Measurements from ENCODE around the gene TMEM204.
"Not testable (repeated sequence)": the region's sequence is repeated elsewhere in the genome, so short reads cannot be mapped to it uniquely, and the experiment has no call there.

TMEM204 gene

GRCh38 chr16:1590366-1590765, 56.9 kb downstream of the TMEM204 start:
- TF ChIP-seq CTCF (IDR thresholded peaks at IDR 0.05; ENCODE audit: control insufficient read depth, extremely low read depth, insufficient read depth), result no peak
- DNase-seq (ENCODE audit: low read depth), result no peak
- H3K4me3 ChIP-seq (ENCODE audit: low read depth, low read length), result no peak overlapping the region

GRCh38 chr16:1590930-1591705, 57.7 kb downstream of the TMEM204 start:
- no peak for DNase-seq (ENCODE audit: low read depth)
- no peak for TF ChIP-seq CTCF (IDR thresholded peaks at IDR 0.05; ENCODE audit: control insufficient read depth, extremely low read depth, insufficient read depth)
- no peak overlapping the region for H3K4me3 ChIP-seq (ENCODE audit: low read depth, low read length)

- no peak for TF ChIP-seq CTCF (IDR thresholded peaks at IDR 0.05; ENCODE audit: control insufficient read depth, extremely low read depth, insufficient read depth)
- no peak overlapping the region for H3K4me3 ChIP-seq (ENCODE audit: low read depth, low read length)
- no peak for DNase-seq (ENCODE audit: low read depth)
These were observed 59.0 kb downstream of the TMEM204 start for GRCh38 chr16:1592446-1592845.

GRCh38 chr16:1595511-1595910, 62.0 kb downstream of the TMEM204 start:
- H3K4me3 ChIP-seq (ENCODE audit: low read depth, low read length); DNase-seq (ENCODE audit: low read depth): not testable (repeated sequence)

GRCh38 chr16:1596516-1596915, 63.0 kb downstream of the TMEM204 start:
- H3K4me3 ChIP-seq (ENCODE audit: low read depth, low read length), result no peak overlapping the region
- DNase-seq (ENCODE audit: low read depth), result no peak
- no peak for TF ChIP-seq CTCF (IDR thresholded peaks at IDR 0.05; ENCODE audit: control insufficient read depth, extremely low read depth, insufficient read depth)

GRCh38 chr16:1597154-1597553, 63.7 kb downstream of the TMEM204 start:
- no peak overlapping the region for H3K4me3 ChIP-seq (ENCODE audit: low read depth, low read length)
- no peak for TF ChIP-seq CTCF (IDR thresholded peaks at IDR 0.05; ENCODE audit: control insufficient read depth, extremely low read depth, insufficient read depth)
- DNase-seq (ENCODE audit: low read depth), result no peak

- no peak for DNase-seq (ENCODE audit: low read depth)
- H3K4me3 ChIP-seq (ENCODE audit: low read depth, low read length), result no peak overlapping the region
- TF ChIP-seq CTCF (IDR thresholded peaks at IDR 0.05; ENCODE audit: control insufficient read depth, extremely low read depth, insufficient read depth), result no peak
These were observed 67.6 kb downstream of the TMEM204 start for GRCh38 chr16:1601031-1601430.
